Measurements from ENCODE around the gene ALDH3B2.
"Not testable (repeated sequence)": the region's sequence is repeated elsewhere in the genome, so short reads cannot be mapped to it uniquely, and the experiment has no call there.

ALDH3B2 gene

GRCh38 chr11:67629386-67630227 is 44.8 kb downstream of the ALDH3B2 start, which contains the start of gene NUDT8:
NUDT8 (minus strand) TSS chr11:67629937; CDS start chr11:67629911, 26 bp downstream.
- DNase-seq (ENCODE audit: low read depth), result no peak
- TF ChIP-seq, protein P1, sequence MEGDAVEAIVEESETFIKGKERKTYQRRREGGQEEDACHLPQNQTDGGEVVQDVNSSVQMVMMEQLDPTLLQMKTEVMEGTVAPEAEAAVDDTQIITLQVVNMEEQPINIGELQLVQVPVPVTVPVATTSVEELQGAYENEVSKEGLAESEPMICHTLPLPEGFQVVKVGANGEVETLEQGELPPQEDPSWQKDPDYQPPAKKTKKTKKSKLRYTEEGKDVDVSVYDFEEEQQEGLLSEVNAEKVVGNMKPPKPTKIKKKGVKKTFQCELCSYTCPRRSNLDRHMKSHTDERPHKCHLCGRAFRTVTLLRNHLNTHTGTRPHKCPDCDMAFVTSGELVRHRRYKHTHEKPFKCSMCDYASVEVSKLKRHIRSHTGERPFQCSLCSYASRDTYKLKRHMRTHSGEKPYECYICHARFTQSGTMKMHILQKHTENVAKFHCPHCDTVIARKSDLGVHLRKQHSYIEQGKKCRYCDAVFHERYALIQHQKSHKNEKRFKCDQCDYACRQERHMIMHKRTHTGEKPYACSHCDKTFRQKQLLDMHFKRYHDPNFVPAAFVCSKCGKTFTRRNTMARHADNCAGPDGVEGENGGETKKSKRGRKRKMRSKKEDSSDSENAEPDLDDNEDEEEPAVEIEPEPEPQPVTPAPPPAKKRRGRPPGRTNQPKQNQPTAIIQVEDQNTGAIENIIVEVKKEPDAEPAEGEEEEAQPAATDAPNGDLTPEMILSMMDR (IDR thresholded peaks at IDR 0.05; ENCODE audit: low read depth, low read length, missing control alignments), result peak; percentile 88
- H3K4me3 ChIP-seq (ENCODE audit: low read depth, low read length), result peak within 1 kb of the TSS; percentile 76

DNA sequence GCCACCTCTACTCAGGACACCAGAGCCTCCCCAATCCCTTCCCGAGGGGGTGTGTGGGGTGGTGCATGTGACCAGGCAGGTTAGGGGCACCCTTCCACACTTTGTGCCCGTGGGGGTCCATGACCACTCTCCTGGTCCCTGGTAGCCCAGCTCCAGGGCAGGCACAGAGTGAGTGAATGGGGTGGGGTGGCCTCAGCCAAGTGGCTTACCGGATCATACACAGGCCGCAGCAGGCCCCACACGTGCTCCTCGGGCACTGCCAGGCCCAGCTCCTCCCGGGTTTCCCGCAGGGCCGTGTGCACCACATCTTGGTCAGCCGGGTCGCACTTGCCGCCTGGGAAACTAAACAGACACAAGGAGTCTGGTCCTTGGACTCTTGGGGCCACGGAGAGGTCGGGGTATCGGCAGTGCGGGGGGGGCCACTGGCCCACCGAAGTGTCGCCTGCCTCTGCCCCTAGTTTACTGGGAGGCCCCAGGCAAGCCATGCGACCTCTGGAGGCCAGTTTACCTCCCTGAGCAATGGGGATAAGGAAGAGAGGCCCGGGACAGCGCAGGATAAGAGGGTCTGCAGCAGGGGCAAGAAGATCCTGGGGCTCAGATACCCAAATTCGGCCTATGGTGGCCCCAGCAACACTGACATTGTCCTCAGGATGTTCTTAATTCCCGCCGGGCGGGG is 45.6 kb downstream of the ALDH3B2 start:
- DNase-seq (ENCODE audit: low read depth), result no peak
- peak overlapping the region; percentile 63 for H3K4me3 ChIP-seq (ENCODE audit: low read depth, low read length)
- TF ChIP-seq, protein P1 (IDR thresholded peaks at IDR 0.05; ENCODE audit: low read depth, low read length, missing control alignments), result no peak

DNA sequence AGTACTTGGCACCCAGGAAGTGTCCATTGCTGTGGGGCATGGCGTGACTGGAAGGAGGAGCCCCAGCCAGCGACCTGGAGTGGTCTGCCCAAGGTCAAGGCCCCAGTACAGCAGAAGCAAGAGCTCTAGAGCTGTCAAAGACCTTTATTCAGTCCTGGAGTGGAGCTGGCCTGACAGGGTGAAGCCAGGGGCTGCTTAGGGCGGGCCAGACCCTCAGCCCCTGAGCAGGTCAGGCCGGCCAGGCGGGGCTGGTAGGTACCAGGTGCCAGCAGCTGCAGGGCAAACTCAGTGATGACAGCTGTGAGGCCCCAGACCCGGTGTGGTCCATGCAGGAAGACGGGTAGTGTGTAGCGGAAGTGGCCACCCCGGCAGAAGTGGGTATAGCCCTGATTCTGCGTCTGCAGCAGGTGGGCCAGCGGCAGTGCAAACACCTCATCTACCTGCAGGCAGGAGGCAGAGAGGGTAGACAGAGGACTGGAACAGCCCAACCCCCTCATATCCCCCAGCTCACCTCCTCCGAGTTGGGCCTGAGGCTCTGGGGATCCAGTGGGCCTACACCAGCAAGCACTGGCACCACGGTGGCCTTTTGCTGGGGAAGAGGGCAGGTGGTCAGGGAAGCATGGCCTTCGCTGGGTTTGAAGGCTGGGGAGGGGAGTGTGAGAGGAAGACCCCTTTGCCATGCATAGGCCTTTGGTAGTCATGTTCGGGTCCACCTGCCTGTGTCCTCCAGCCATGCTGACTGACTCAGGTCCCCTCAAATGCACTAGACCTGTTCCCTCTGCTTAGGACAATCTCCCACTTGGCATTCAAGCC is 46.4 kb downstream of the ALDH3B2 start:
- TF ChIP-seq, protein P1 (IDR thresholded peaks at IDR 0.05; ENCODE audit: low read depth, low read length, missing control alignments), result no peak
- DNase-seq (ENCODE audit: low read depth), result no peak

GRCh38 chr11:67627441-67627811 is 47.0 kb downstream of the ALDH3B2 start:
- H3K4me3 ChIP-seq (ENCODE audit: low read depth, low read length), result no peak overlapping the region
- DNase-seq (ENCODE audit: low read depth), result no peak
- TF ChIP-seq, protein P1 (IDR thresholded peaks at IDR 0.05; ENCODE audit: low read depth, low read length, missing control alignments), result no peak

More for the DNA sequence above, 46.4 kb downstream of the ALDH3B2 start:
- H3K4me3 ChIP-seq (ENCODE audit: low read depth, low read length), result peak overlapping the region; percentile 63

DNA sequence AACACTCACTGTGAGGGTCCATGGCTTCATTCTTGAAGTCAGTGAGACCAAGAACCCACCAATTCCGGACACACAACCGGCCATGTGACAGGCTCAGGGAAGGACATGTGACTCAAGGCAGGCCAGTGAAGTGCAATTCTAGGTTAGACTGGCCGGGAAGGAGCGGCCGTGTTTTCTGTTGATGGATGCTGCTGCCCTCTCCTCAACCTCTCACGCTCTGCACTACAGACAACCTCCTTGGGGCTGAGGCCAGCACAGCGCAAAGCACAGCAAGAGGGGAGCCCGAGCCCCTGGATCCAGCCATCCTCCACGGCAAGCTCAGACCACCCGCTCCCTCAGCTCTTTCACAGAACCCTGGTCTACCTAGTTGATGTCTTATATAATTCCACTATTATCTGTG is 47.5 kb downstream of the ALDH3B2 start:
- DNase-seq (ENCODE audit: low read depth), result no peak
- TF ChIP-seq, protein P1 (IDR thresholded peaks at IDR 0.05; ENCODE audit: low read depth, low read length, missing control alignments), result no peak
- no peak overlapping the region for H3K4me3 ChIP-seq (ENCODE audit: low read depth, low read length)

DNA sequence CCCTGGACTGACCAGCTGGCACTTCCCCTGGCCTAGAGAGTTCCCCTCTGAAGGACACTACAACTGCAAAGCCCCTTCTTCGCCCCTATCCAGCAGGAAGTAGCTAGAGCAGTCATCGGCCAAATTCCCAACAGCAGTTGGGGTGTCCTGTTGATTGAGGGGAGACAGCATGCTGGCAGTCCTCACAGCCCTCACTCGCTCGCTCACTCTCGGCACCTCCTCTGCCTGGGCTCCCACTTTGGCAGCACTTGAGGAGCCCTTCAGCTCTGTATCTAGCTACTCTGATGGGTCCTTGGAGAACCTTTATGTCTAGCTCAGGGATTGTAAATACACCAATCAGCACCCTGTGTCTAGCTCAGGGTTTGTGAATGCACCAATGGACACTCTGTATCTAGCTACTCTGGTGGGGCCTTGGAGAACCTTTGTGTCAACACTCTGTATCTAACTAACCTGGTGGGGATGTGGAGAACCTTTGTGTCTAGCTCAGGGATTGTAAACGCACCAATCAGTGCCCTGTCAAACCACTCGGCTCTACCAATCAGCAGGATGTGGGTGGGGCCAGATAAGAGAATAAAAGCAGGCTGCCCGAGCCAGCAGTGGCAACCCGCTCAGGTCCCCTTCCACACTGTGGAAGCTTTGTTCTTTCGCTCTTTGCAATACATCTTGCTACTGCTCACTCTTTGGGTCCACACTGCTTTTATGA is 48.1 kb downstream of the ALDH3B2 start:
- DNase-seq (ENCODE audit: low read depth); H3K4me3 ChIP-seq (ENCODE audit: low read depth, low read length): not testable (repeated sequence)

DNA sequence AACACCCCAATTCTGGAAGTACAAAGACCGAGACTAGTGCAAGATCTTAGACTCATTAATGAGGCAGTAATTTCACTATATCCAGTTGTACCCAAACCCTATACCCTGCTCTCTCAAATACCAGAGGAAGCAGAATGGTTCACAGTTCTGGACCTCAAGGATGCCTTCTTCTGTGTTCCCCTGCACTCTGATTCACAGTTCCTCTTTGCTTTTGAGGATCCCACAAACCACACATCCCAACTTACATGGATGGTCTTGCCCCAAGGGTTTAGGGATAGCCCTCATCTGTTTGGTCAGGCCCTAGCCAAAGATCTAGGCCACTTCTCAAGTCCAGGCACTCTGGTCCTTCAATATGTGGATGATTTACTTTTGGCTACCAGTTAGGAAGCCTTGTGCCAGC is 50.6 kb downstream of the ALDH3B2 start:
- not testable (repeated sequence) for H3K4me3 ChIP-seq (ENCODE audit: low read depth, low read length); DNase-seq (ENCODE audit: low read depth)

GRCh38 chr11:67622905-67623304 is 51.5 kb downstream of the ALDH3B2 start:
- not testable (repeated sequence) for H3K4me3 ChIP-seq (ENCODE audit: low read depth, low read length); DNase-seq (ENCODE audit: low read depth)

GRCh38 chr11:67621928-67622327 is 52.5 kb downstream of the ALDH3B2 start:
- not testable (repeated sequence) for DNase-seq (ENCODE audit: low read depth); H3K4me3 ChIP-seq (ENCODE audit: low read depth, low read length)

DNA sequence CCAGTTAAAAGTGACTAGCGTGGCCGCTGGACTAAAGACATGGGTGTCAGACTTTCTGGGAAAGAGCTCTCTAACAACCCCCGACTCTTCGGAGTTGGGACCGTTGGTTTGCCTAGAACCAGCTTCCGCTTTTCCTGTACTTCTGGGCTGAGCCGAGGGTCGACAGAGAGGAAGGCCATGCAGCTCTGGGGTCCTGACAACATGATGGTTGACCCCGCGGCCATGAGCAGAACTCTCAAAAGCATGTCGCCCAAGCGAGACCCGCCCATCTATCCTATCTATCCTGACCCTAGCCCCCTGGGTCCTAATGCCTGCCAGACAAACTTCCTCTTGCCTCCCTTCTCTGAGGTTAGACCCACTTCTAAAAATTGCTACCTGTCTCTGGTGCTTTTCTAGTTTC is 53.8 kb downstream of the ALDH3B2 start:
- not testable (repeated sequence) for DNase-seq (ENCODE audit: low read depth); H3K4me3 ChIP-seq (ENCODE audit: low read depth, low read length)
